ENCODE data around the gene SLC1A2. TPM values are rescaled to one million over a fixed set of nuclear protein-coding genes. Genes with fewer than 3 reads are reported as not detected.

SLC1A2 gene
- total RNA-seq (2021) = 0.46 to 1.2 TPM (median 0.50 TPM) in 3 replicates
- percentile 21 among the genes with signal in this experiment for Bru-seq, nascent RNA
- long read RNA-seq, experiment 1, full-length matches to known transcripts = 1 of 2 reads
- long read RNA-seq, experiment 1, partial matches to known transcripts = 0 of 2 reads
- long read RNA-seq, experiment 1, other reads (novel, unspliced or antisense) = 1 of 2 reads
- long read RNA-seq, experiment 2 = 0 reads
- long read RNA-seq, experiment 3 = 0 reads

DNA sequence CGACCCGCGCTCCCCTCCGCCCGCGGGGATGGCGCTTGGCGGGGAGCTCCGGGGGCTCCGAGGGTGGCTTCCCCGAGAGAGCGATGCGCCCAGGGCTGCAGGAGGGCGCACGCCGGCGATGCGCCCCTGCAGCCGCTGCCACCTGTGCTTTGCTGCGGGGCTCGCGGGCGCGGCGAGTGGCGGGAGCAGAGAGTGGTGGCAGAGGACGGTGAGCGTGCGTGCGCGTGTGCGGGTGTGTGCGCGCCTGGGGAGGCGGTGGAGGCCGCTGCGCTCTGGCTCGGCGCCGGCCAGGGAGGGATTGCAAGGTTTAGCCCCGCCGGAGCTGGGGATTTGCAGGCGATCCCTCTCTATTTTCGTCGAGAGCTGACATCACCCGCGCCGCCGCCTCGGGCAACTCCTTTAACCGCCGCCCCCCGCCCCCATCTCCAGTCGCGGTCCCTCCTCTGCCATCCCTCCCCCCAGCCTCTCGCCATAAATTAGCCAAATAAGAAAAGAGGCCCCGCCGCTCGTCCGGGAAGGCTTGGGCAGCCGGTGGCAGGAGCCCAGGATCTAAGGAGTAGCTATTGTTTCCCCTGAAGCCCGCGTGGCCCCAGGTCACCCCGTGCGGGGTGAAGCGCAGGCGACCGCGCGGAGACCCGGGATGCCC, at the start of gene SLC1A2:
SLC1A2 (minus strand) TSS at position 375 of the 646 bp plus-strand sequence. CDS start 592 bp downstream, outside the sequence.
- peaks cover 21% of the 10 kb centered on the region for H3K4me1 Mint-ChIP-seq
- ChIA-PET CTCF (interaction anchor here (1.0 to 2.2 kb wide), 6 partner anchors 26 to 403 kb away, joined by 3 to 6 read pairs (median 4); partner anchors contain the start of gene PAMR1), POLR2A (interaction anchor here (0.6 kb wide), 1 partner anchor 1397 kb away, joined by 3 read pairs; no protein-coding TSS in a partner anchor)
- H3K36me3 Mint-ChIP-seq = no peaks in the 10 kb centered on the region
- DNase-seq (ENCODE audit: low spot score) (peak; percentile 71), ATAC-seq (peak; percentile 52)
- H3K27me3 Mint-ChIP-seq (ENCODE audit: low read depth) = peaks cover 98% of the 10 kb centered on the region
- no peaks in the 10 kb centered on the region for H3K9me3 Mint-ChIP-seq
- H3K4me3 Mint-ChIP-seq = peak within 1 kb of the TSS; percentile 82
- TF ChIP-seq, protein P1, sequence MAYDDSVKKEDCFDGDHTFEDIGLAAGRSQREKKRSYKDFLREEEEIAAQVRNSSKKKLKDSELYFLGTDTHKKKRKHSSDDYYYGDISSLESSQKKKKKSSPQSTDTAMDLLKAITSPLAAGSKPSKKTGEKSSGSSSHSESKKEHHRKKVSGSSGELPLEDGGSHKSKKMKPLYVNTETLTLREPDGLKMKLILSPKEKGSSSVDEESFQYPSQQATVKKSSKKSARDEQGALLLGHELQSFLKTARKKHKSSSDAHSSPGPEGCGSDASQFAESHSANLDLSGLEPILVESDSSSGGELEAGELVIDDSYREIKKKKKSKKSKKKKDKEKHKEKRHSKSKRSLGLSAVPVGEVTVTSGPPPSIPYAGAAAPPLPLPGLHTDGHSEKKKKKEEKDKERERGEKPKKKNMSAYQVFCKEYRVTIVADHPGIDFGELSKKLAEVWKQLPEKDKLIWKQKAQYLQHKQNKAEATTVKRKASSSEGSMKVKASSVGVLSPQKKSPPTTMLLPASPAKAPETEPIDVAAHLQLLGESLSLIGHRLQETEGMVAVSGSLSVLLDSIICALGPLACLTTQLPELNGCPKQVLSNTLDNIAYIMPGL (CRISPR knock-in tag; IDR thresholded peaks at IDR 0.05) = peak; percentile 83; the same call in 1 of the 2 replicates
- TF ChIP-seq SP1 (CRISPR knock-in tag; conservative IDR thresholded peaks at IDR 0.05) = no peak
- TF ChIP-seq, protein P2, sequence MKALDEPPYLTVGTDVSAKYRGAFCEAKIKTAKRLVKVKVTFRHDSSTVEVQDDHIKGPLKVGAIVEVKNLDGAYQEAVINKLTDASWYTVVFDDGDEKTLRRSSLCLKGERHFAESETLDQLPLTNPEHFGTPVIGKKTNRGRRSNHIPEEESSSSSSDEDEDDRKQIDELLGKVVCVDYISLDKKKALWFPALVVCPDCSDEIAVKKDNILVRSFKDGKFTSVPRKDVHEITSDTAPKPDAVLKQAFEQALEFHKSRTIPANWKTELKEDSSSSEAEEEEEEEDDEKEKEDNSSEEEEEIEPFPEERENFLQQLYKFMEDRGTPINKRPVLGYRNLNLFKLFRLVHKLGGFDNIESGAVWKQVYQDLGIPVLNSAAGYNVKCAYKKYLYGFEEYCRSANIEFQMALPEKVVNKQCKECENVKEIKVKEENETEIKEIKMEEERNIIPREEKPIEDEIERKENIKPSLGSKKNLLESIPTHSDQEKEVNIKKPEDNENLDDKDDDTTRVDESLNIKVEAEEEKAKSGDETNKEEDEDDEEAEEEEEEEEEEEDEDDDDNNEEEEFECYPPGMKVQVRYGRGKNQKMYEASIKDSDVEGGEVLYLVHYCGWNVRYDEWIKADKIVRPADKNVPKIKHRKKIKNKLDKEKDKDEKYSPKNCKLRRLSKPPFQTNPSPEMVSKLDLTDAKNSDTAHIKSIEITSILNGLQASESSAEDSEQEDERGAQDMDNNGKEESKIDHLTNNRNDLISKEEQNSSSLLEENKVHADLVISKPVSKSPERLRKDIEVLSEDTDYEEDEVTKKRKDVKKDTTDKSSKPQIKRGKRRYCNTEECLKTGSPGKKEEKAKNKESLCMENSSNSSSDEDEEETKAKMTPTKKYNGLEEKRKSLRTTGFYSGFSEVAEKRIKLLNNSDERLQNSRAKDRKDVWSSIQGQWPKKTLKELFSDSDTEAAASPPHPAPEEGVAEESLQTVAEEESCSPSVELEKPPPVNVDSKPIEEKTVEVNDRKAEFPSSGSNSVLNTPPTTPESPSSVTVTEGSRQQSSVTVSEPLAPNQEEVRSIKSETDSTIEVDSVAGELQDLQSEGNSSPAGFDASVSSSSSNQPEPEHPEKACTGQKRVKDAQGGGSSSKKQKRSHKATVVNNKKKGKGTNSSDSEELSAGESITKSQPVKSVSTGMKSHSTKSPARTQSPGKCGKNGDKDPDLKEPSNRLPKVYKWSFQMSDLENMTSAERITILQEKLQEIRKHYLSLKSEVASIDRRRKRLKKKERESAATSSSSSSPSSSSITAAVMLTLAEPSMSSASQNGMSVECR (CRISPR knock-in tag; IDR thresholded peaks at IDR 0.05; ENCODE audit: borderline replicate concordance) = 0 out of 2 replicates have a peak, but pooled peaks have one; percentile 21
- TF ChIP-seq, protein P3, sequence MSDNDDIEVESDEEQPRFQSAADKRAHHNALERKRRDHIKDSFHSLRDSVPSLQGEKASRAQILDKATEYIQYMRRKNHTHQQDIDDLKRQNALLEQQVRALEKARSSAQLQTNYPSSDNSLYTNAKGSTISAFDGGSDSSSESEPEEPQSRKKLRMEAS (CRISPR knock-in tag; IDR thresholded peaks at IDR 0.05) = peak; percentile 24; the same call in 1 of the 2 replicates
- H3K27ac Mint-ChIP-seq = no peak within 1 kb of the TSS

DNA sequence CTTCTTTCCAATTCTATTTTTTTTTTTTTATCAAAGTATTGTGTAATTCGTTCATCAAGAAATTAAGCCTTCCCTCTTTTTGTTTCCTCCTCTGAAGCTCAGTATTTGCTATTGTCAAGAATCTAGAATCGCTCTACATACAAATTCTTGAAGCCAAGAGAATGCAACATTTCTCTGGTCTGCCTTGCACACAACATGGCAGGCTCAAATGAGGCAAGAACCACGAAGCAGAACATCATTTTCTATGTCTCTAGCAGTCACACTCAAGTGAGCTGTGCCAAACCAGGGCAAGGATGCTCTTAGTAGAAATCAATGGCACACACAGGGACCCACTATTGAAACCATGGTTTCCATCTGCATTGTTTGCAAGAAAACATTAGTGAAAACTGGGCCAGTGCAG, 46.7 kb upstream of the SLC1A2 start:
- no peak for ATAC-seq
- no peaks in the 10 kb centered on the region for H3K36me3 Mint-ChIP-seq
- H3K9me3 Mint-ChIP-seq = no peaks in the 10 kb centered on the region
- TF ChIP-seq MYBL2 (CRISPR knock-in tag; IDR thresholded peaks at IDR 0.05) (no peak), FOXP1 (CRISPR knock-in tag; IDR thresholded peaks at IDR 0.05; ENCODE audit: borderline replicate concordance) (no peak), GTF2I (CRISPR knock-in tag; conservative IDR thresholded peaks at IDR 0.05) (no peak), ELF4 (CRISPR knock-in tag; IDR thresholded peaks at IDR 0.05; ENCODE audit: low read depth) (no peak), NFYB (CRISPR knock-in tag; conservative IDR thresholded peaks at IDR 0.05; ENCODE audit: low read depth) (no peak), ZNF121 (CRISPR knock-in tag; IDR thresholded peaks at IDR 0.05) (no peak), NR1H2 (CRISPR knock-in tag; IDR thresholded peaks at IDR 0.05) (no peak), ZNF671 (CRISPR knock-in tag; IDR thresholded peaks at IDR 0.05) (no peak), CREB1 (CRISPR knock-in tag; IDR thresholded peaks at IDR 0.05) (no peak), OVOL2 (CRISPR knock-in tag; IDR thresholded peaks at IDR 0.05; ENCODE audit: borderline replicate concordance) (no peak), ZNF423 (CRISPR knock-in tag; IDR thresholded peaks at IDR 0.05) (no peak)
- TF ChIP-seq, protein P3 (CRISPR knock-in tag; IDR thresholded peaks at IDR 0.05) = no peak
- CTCF ChIA-PET = no interaction called here
- H3K4me3 Mint-ChIP-seq = no peak overlapping the region
- POLR2A ChIA-PET = no interaction called here
- H3K4me1 Mint-ChIP-seq = peaks cover 9% of the 10 kb centered on the region
- no peak for DNase-seq (ENCODE audit: low spot score)
- no peaks in the 10 kb centered on the region; the same call in 1 of the 2 replicates for H3K27me3 Mint-ChIP-seq (ENCODE audit: low read depth)
- H3K27ac Mint-ChIP-seq = no peak overlapping the region
